ENCODE measurements around the gene G2E3.
A peak's percentile ranks its signal among the peaks of the same experiment; 100 is the strongest.
"Not testable (repeated sequence)": the region's sequence is repeated elsewhere in the genome, so short reads cannot be mapped to it uniquely, and the experiment has no call there.

The G2E3 gene

GRCh38 chr14:30604696-30605095 is 45.7 kb downstream of the G2E3 start:
- not testable (repeated sequence) for DNase-seq (ENCODE audit: low read depth in 2 of 2)

GRCh38 chr14:30607156-30607780 is 48.3 kb downstream of the G2E3 start:
- no peak for DNase-seq (ENCODE audit: low read depth in 2 of 2)

- DNase-seq (ENCODE audit: low read depth in 2 of 2) = no peak
Measured at GRCh38 chr14:30608533-30609006, 49.6 kb downstream of the G2E3 start.

DNA sequence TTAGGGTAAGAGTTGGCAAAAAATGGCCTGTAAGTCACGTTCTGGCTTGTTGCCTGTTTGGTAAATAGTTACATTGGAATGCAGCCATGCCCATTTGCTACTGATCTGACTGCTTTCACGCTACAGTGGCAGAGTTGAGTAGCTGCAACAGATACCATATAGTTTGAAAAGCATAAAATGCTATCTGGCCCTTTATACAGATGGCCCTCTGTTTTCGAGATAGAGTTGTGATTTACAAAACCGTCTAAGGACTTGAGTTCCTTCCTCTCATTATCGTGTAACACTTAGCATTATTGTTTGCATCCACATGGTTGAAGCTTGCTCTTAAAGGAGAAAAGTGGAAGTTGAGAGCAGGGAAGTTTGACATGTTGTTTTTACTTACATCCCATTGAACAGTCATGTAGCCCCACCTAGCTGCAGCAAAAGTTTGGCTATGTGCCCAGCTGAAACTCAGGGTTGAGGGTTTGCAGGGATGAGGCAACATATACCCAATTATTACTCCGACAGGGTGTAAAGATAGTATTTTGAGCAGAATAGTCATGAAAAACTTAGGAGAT is 51.9 kb downstream of the G2E3 start:
- DNase-seq (ENCODE audit: low read depth in 2 of 2) = no peak

DNA sequence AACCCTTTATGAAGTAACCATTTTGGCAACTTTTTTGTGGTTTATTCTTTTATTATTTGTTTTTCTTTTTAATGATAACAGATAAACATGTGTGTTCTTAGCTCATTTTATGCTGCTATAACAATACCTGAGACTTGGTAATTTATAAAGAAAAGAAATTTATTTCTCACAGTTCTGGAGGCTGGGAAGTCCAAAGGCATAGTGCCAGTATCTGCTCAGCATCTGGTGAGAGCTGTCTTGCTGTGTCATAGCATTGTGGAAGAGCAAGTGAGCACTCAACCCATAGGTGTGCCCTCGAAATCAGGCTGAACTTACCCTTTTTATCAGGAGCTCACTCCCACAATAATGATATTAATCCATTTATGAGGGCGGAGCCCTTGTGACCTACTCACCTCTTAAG is 55.2 kb downstream of the G2E3 start:
- no peak for DNase-seq (ENCODE audit: low read depth in 2 of 2)

GRCh38 chr14:30620178-30620577 is 61.2 kb downstream of the G2E3 start:
- no peak for DNase-seq (ENCODE audit: low read depth in 2 of 2)

DNA sequence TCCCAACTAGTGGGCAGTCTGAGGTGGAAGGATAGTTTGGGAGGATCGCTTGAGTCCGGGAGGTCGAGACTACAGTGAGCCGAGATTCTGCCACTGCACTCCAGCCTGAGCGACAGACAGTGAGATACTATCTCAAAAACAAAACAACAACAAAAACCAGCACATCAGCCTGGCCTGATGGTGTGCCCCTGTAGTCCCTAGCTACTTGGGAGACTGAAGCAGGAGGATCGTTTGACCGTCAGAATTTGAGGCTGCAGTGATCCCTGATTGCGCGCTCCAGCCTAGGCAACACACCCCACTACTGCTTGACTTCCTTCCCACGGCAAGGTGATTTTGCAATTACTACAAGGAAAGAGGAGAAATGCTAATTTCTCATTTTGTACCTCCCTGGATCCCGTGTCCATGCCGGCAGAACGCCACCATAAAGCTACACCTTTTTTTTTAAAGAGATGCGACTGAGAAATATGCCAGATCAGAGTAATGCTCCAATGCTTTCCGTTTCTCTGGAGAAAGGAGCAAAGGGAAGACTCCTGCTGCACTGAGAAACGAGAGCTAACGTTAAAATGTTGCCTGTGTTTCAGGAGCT is 62.5 kb downstream of the G2E3 start:
- DNase-seq (ENCODE audit: low read depth in 2 of 2) = no peak

DNA sequence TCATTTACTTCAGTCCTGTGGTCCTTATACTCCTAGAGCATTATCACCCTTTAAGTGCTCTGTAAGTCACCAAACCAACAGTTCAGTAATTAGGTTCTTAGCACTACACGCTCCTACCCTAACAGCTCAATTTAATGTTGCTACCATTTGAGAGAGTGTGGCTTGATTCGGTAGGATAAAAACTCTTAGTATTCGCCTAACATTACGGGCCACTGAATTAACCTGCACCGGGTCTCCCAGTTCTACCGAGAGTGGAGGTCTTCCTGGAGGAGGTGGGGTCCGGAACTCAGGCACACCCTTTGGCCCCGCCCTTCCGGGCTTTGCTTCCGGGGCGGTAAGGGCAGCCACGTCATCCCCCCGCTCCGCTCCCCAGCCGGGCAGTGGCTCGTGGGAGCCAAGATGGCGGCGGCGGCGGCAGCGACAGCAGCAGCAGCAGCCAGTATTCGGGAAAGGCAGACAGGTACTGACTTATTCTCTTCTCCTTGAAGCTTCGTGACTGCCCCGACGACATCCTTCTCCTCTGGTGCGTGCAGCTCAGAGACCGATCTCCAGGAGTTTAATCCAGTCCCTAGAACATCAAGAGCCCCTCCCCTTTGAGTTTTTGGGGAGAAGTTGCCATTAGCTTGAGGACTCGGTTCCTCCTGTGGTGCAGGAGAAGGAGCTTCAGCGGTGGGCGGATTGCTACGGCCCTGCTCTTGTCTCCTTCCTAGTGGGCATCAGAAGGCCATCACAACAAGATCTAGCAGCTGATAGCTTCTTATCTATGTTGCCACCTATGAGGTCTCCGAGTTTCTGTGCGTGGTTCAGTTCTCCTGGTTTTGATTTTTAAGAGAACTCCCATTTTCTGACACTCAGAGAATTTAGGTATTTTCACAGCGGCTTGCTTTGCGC is 63.2 kb downstream of the G2E3 start, which contains the start of gene SCFD1:
Gene SCFD1 (plus strand): TSS at position 380 of the 891 bp plus-strand sequence. CDS start 20 bp downstream, at position 400.
- peak; percentile 88 to 92 for DNase-seq (ENCODE audit: low read depth in 2 of 2)

GRCh38 chr14:30623412-30624131 is 64.6 kb downstream of the G2E3 start:
- no peak for DNase-seq (ENCODE audit: low read depth in 2 of 2)

GRCh38 chr14:30624132-30624423 is 65.1 kb downstream of the G2E3 start:
- DNase-seq (ENCODE audit: low read depth in 2 of 2) = no peak

DNA sequence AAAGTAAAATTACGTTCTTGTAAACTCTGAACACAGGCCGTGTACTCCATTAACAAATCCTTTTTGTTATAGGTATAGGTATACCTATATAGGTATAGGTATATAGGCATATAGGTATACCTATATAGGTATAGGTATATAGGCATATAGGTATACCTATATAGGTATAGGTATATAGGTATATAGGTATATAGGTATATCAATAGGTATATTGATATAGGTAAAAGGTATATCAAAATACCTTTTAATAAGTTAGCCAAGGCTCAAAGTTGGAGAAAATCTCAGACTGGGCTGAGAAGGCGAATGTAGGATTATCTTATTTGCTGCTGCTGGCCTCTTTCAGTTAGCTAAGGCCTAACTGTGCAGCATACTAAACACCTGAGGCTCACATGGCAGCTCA is 66.6 kb downstream of the G2E3 start:
- no peak for DNase-seq (ENCODE audit: low read depth in 2 of 2)

- not testable (repeated sequence) for DNase-seq (ENCODE audit: low read depth in 2 of 2)
Measured at GRCh38 chr14:30629432-30629831, 70.5 kb downstream of the G2E3 start.

GRCh38 chr14:30630248-30630647 is 71.3 kb downstream of the G2E3 start:
- DNase-seq (ENCODE audit: low read depth in 2 of 2) = no peak

DNA sequence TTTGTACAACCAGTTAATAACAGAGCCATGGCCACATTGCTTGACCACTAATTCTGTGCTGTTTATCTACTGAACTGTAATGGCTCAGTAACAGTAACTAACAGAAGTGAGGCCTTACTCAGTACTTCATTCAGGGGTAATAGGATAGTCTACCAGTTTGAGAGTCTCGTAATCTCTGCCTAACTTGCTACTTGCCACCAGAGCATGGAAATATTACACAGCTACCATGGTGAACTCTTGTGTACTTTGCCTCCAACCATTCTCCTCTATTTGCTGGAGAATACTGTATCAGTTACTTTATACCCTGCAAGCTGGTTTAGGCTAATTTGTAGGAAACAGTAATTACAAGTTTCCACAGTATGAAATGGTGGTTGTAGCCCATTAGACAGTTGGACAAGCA is 73.8 kb downstream of the G2E3 start:
- no peak for DNase-seq (ENCODE audit: low read depth in 2 of 2)

DNA sequence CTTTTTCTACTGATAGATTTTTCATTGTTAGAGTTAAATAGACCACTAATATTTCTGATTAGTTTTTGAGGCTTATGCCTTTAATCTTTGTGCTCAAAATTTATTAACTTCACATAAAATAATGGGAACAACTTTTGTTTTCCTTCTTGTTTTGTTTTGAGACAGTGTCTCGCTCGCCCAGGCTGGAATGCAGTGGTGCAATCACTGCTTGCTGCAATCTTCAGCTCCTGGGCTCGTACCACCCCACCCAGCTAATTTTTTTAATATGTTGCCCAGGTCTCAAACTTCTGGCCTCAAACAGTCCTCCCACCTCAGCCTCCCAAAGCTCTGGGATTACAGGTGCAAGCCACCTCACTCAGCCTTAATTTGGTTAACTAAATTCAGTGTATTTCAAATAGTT is 80.0 kb downstream of the G2E3 start:
- DNase-seq (ENCODE audit: low read depth in 2 of 2) = no peak

GRCh38 chr14:30641207-30641606 is 82.2 kb downstream of the G2E3 start:
- DNase-seq (ENCODE audit: low read depth in 2 of 2) = no peak

DNA sequence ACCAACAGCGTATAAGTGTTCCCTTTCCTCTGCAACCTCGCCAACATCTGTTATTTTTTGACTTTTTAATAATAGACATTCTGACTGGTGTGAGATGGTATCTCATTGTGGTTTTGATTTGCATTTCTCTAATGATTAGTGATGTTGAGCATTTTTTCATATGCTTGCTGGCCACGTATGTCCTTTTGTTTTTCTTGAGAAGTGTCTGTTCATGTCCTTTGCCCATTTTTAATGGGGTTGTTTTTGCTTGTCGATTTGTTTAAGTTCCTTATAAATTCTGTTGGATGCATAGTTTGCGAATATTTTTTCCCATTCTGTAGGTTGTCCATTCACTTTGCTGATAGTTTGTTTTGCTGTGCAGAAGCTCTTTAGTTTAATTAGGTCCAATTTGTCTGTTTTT is 85.5 kb downstream of the G2E3 start:
- DNase-seq (ENCODE audit: low read depth in 2 of 2) = not testable (repeated sequence)

DNA sequence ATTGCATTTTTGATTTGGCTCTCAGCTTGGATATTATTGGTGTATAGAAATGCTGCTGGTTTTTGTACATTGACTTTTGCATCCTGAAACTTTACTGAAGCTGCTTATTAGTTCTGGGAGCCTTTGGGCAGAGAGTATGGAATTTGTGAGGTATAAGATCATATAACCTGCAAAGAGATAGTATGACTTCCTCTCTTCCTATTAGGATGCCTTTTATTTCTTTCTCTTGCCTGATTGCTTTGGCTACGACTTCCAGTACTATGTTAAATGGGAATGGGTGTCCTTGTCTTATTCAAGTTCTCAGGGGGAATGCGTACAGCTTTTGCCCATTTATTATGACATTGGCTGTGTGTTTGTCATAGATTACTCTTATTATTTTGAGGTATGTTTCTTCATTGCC is 86.6 kb downstream of the G2E3 start:
- no peak for DNase-seq (ENCODE audit: low read depth in 2 of 2)

DNA sequence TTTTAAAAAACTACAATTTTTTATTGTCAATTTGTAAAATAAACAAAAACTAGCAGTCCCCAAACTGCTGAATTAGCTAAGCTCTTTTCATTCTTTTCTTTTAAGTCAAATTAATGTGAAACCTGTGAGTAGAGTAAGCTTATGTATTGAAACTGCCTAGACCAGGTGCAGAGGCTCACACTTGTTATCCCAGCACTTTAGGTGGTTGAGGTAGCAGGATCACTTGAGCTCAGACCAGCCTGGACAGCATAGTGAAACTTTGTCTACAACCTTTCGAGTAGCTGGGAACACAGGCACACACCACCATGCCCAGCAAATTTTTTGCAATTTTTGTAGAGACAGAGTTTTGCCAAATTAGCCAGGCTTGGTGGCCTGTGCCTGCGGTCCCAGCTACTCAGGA is 89.5 kb downstream of the G2E3 start:
- no peak for DNase-seq (ENCODE audit: low read depth in 2 of 2)

- DNase-seq (ENCODE audit: low read depth in 2 of 2) = no peak
Measured at GRCh38 chr14:30651937-30652336, 93.0 kb downstream of the G2E3 start.

DNA sequence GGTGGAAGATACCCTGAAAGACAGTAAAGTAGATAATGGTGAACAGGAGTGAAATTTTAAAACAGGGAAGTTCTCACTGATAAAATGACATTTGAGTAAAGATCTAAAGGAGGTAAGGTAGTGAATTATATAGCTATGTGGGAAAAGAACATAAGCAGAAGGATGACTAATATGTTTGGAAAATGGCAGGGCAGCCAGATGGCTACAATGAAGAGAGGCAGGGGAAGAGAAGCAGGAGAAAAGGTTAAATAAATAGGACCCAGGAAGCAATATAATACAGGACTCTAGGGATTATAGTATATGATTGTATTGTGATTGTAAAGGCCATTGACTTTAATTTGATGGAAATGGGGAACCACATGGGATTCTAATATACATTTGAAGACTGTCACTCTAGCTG is 96.2 kb downstream of the G2E3 start:
- DNase-seq (ENCODE audit: low read depth in 2 of 2) = no peak

DNA sequence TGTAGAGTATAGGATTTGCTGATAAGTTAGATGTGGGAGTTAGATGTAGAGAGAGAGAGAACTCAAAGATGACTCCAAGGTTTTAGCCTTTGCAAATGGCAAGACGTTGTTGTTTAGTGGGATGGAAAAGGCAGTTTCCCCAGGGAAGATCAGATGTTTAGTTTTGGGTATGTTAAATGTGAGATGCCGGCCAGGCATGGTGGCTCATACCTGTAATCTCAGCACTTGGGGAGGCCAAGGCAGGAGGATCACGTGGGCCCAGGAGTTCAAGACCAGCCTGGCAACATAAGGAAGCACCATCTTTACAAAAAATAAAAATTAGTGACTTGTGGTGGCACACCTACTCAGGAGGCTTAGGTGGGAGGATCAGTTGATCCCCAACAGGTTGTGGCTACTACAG is 96.7 kb downstream of the G2E3 start:
- no peak for DNase-seq (ENCODE audit: low read depth in 2 of 2)
